CD8-positive, alpha-beta memory T cell (primary cell): Measurements from ENCODE around the gene SOCS7. TPM values are rescaled to one million over a fixed set of nuclear protein-coding genes. Genes with fewer than 3 reads are reported as not detected.

Experiments used
- CTCF ChIA-PET: fragments of 350-600 bp; sonication (Branson Sonifier 250); formaldehyde crosslinking; loops from one replicate; lab custom pipeline; 2021; ENCODE audit warnings: antibody characterized with exemption; lab: Charles Lee
- POLR2A ChIA-PET: fragments of 350-600 bp; sonication (Branson Sonifier 250); formaldehyde crosslinking; loops from one replicate; lab custom pipeline; 2021; ENCODE audit warnings: antibody characterized with exemption; lab: Charles Lee
- DNase-seq, 5 donors: peaks; one replicate each; pipeline versions ENCODE4 v3.0.0 to v3.0.0-alpha.2; 2020 to 2022; ENCODE audit warnings: mixed read lengths in 1 of 5
- H3K27ac ChIP-seq: one replicate; pipeline ENCODE4 v1.7.0; 2013; ENCODE audit warnings: low read depth, mild to moderate bottlenecking, low read length, moderate library complexity
- H3K27me3 ChIP-seq: 2 replicates; pipeline ENCODE4 v1.7.0; 2013; ENCODE audit warnings: low read length, mild to moderate bottlenecking; ENCODE audit not compliant: insufficient read depth, poor library complexity, severe bottlenecking
- H3K36me3 ChIP-seq: 2 replicates; pipeline ENCODE4 v1.7.0; 2013; ENCODE audit warnings: mild to moderate bottlenecking, low read length, moderate library complexity; ENCODE audit not compliant: insufficient read depth
- H3K4me1 ChIP-seq: 2 replicates; pipeline ENCODE4 v1.7.0; 2013; ENCODE audit warnings: mild to moderate bottlenecking, low read length, moderate library complexity; ENCODE audit not compliant: insufficient read depth
- H3K4me3 ChIP-seq: 2 replicates; pipeline ENCODE4 v1.7.0; 2013; ENCODE audit warnings: mild to moderate bottlenecking, low read length
- H3K9me3 ChIP-seq: 2 replicates; pipeline ENCODE4 v1.7.0; 2013; ENCODE audit warnings: mild to moderate bottlenecking, low read length
- H3K27ac Mint-ChIP-seq, 8 donors: one replicate each; pipeline ENCODE4 v1.8.0; 2020 to 2021; ENCODE audit warnings: mixed read lengths in 8 of 8, mild to moderate bottlenecking in 6 of 8, inconsistent platforms in 3 of 8, moderate library complexity in 3 of 8
- H3K27me3 Mint-ChIP-seq, 2 donors: one replicate each; pipeline ENCODE4 v1.8.0; 2020 to 2021; ENCODE audit warnings: mixed read lengths in 2 of 2, mild to moderate bottlenecking in 1 of 2, moderate library complexity in 1 of 2
- H3K36me3 Mint-ChIP-seq, 3 donors: one replicate each; pipeline ENCODE4 v1.8.0; 2020 to 2021; ENCODE audit warnings: mixed read lengths in 3 of 3, inconsistent platforms in 1 of 3, mild to moderate bottlenecking in 1 of 3
- H3K4me1 Mint-ChIP-seq, 3 donors: one replicate each; pipeline ENCODE4 v1.8.0; 2020 to 2021; ENCODE audit warnings: mixed read lengths in 3 of 3, inconsistent platforms in 1 of 3, mild to moderate bottlenecking in 1 of 3
- H3K4me3 Mint-ChIP-seq, 7 donors: one replicate each; pipeline ENCODE4 v1.8.0; 2020 to 2021; ENCODE audit warnings: mixed read lengths in 7 of 7, mild to moderate bottlenecking in 6 of 7, moderate library complexity in 4 of 7, inconsistent platforms in 2 of 7
- H3K9me3 Mint-ChIP-seq, 5 donors: one replicate each; pipeline ENCODE4 v1.8.0; 2020 to 2022; ENCODE audit warnings: mixed read lengths in 5 of 5, mild to moderate bottlenecking in 3 of 5, moderate library complexity in 2 of 5, inconsistent platforms in 1 of 5
- polyA plus RNA-seq: library from polyadenylated mRNA; unstranded; fragments of 300-500 nt; fragmentation: Illumina TruSeq; gene quantifications from one replicate; pipeline ENCODE4 v1.2.3, GENCODE V29; 2021
- total RNA-seq, 2 experiments: library from RNA; stranded (reverse); gene quantifications; one replicate each; pipeline ENCODE4 v1.2.3, GENCODE V29; 2021

Gene SOCS7
- total and polyA plus RNA-seq, 3 experiments from 2014 or later, result 0.98 to 23.7 (median 22.0) TPM

DNA sequence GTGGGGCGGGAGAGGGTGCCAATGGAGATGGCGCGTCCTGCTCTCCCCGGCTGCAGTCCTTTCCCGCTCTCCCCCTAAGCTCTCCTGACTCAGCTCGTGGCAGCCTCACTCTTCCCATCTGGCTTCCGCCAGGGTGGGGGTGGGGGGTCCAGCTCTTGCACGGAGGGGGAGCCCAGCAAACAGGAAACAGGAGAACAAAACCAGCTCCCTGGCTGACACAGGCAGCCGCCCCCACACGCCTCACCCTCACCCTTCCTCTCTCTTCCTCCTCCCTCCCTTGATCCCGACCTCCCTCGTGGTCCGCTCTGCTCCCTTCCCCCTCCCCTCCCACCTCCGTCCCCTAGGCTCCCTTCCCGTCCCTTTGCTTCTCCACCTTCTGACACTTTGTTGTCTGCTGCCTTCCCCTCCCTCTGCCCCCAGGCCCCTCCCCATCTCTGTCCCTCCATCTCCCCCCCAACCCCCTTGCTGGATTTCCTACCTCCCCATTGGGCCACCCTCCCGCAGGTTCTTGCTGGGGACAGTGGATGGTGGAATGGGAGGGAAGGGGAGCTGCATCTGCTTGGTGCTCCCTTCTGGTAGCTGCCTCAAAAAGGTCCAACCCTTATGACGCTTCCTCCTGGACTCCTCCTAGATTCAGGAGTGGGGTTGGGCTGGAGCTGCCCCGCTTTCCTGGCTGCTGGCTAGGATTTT is 100.3 kb downstream of the SOCS7 start:
- Mint-ChIP-seq H3K27ac (peak overlapping the region in 1 of 8 donors; percentile 5), H3K36me3 (no peaks in the 10 kb centered on the region), H3K4me3 (peak overlapping the region in 1 of 7 donors; percentile 73), H3K9me3 (no peaks in the 10 kb centered on the region), H3K27me3 (peaks cover 35 to 58% of the 10 kb centered on the region in 2 donors), H3K4me1 (peaks cover 15 to 21% (median 18%) of the 10 kb centered on the region in 3 donors)
- Histone ChIP-seq H3K36me3 (no peaks in the 10 kb centered on the region), H3K4me3 (no peak overlapping the region), H3K27me3 (peaks cover 3% of the 10 kb centered on the region), H3K4me1 (no peaks in the 10 kb centered on the region), H3K27ac (no peak overlapping the region), H3K9me3 (no peaks in the 10 kb centered on the region)
- ChIA-PET POLR2A (no interaction called here), CTCF (no interaction called here)
- DNase-seq, result no peak

DNA sequence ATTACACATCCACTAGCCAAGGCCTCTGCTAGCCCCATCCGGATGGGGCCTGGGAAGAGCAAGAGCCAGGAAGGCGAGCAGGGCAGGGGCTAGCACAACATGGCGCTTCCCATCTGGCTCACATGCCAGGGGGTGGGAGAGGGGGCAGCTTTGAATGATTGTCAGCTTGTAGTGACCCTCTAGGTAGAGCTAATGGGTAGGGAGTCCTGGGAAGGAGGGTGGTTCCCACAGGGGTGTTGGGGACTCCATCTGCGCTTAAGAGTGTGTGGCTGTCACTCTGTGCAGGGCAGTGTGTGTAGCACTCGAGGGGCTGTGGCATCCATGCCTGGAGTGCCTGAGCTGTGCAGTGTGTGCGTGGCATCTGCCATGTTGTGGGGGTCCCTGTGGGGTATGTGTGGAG is 101.1 kb downstream of the SOCS7 start:
- peaks cover 15 to 21% (median 18%) of the 10 kb centered on the region in 3 donors for H3K4me1 Mint-ChIP-seq
- Histone ChIP-seq H3K4me3 (no peak overlapping the region), H3K27ac (no peak overlapping the region), H3K4me1 (no peaks in the 10 kb centered on the region), H3K36me3 (no peaks in the 10 kb centered on the region), H3K27me3 (peaks cover 3% of the 10 kb centered on the region), H3K9me3 (no peaks in the 10 kb centered on the region)
- no peaks in the 10 kb centered on the region for H3K9me3 Mint-ChIP-seq
- ChIA-PET POLR2A (no interaction called here), CTCF (no interaction called here)
- no peaks in the 10 kb centered on the region for H3K36me3 Mint-ChIP-seq
- peak overlapping the region in 2 of 8 donors; percentile 5 to 56 for H3K27ac Mint-ChIP-seq
- no peak for DNase-seq
- H3K27me3 Mint-ChIP-seq, result peaks cover 35 to 63% of the 10 kb centered on the region in 2 donors
- peak overlapping the region in 5 of 7 donors; percentile 3 to 73 (median 66) for H3K4me3 Mint-ChIP-seq

DNA sequence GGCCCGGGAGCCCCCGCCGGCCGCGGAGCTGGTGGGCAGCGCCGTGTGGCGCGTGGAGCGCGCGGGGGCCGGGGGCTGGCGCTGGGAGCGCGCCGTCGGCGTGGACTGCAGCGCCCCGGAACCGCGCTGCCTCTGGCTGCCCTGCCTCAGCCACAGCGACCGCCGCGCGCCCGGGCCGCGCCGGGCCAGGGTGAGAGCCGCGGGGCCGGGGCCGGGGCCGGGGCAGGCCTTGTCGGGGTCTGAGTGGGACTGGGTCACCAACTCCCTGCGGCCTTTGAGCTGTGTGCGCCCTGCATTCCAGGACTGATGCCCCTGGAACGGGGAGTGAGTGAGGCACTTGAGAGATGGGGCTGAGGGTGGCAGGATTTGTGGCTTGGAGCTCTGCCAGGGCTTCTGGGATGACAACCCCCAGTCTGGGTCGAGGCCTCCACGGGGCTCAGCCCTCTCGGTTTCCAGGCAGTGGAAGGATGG is 102.3 kb downstream of the SOCS7 start:
- Mint-ChIP-seq H3K4me3 (no peak overlapping the region), H3K27ac (no peak overlapping the region), H3K36me3 (no peaks in the 10 kb centered on the region), H3K27me3 (peaks cover 36 to 59% of the 10 kb centered on the region in 2 donors), H3K9me3 (no peaks in the 10 kb centered on the region), H3K4me1 (peaks cover 15 to 21% (median 18%) of the 10 kb centered on the region in 3 donors)
- no peak for DNase-seq
- H3K4me3 ChIP-seq, result no peak overlapping the region
- peaks cover 3% of the 10 kb centered on the region for H3K27me3 ChIP-seq
- no peaks in the 10 kb centered on the region for H3K9me3 ChIP-seq
- no peaks in the 10 kb centered on the region for H3K4me1 ChIP-seq
- ChIA-PET POLR2A (no interaction called here), CTCF (no interaction called here)
- no peaks in the 10 kb centered on the region for H3K36me3 ChIP-seq
- H3K27ac ChIP-seq, result no peak overlapping the region

- DNase-seq, result no peak
- H3K4me3 ChIP-seq, result no peak overlapping the region
- no peaks in the 10 kb centered on the region for H3K36me3 ChIP-seq
- no peaks in the 10 kb centered on the region for H3K4me1 ChIP-seq
- H3K9me3 ChIP-seq, result no peaks in the 10 kb centered on the region
- POLR2A ChIA-PET, result no interaction called here
- Mint-ChIP-seq H3K4me3 (peak overlapping the region in 3 of 7 donors; percentile 43 to 52 (median 47)), H3K9me3 (no peaks in the 10 kb centered on the region), H3K27me3 (peaks cover 36 to 53% of the 10 kb centered on the region in 2 donors), H3K27ac (peak overlapping the region in 1 of 8 donors; percentile 45), H3K4me1 (peaks cover 15 to 21% (median 18%) of the 10 kb centered on the region in 3 donors), H3K36me3 (no peaks in the 10 kb centered on the region)
- no peak overlapping the region for H3K27ac ChIP-seq
- CTCF ChIA-PET, result no interaction called here
- H3K27me3 ChIP-seq, result peaks cover 3% of the 10 kb centered on the region
These were observed 102.9 kb downstream of the SOCS7 start for GRCh38 chr17:38454532-38454931.

Other genes starting within 250 kb of the SOCS7 start
- gene TBC1D3E, start 223.9 kb upstream of the SOCS7 start, total RNA-seq, result under 1 TPM in 1 of 2 experiments, not detected in 1; 0.24 TPM
- gene TBC1D3E, start 223.9 kb upstream of the SOCS7 start, polyA plus RNA-seq, result not detected
- gene TBC1D3, start 159.3 kb upstream of the SOCS7 start, total RNA-seq, result 1 to 10 TPM in 1 of 2 experiments, not detected in 1; 1.6 TPM
- not detected for gene TBC1D3, start 159.3 kb upstream of the SOCS7 start, polyA plus RNA-seq
- gene MRPL45, start 54.7 kb upstream of the SOCS7 start, total RNA-seq, result 10 to 100 TPM; 70.0 to 74.5 TPM
- gene MRPL45, start 54.7 kb upstream of the SOCS7 start, polyA plus RNA-seq, result 25.7 TPM
- gene GPR179, start 7.9 kb upstream of the SOCS7 start, total RNA-seq, result under 1 TPM; 0.07 to 0.09 TPM
- not detected for gene GPR179, start 7.9 kb upstream of the SOCS7 start, polyA plus RNA-seq
- 1 to 10 TPM in 1 of 2 experiments, under 1 TPM in 1; 0.48 to 1.0 TPM for gene ARHGAP23, start 76.6 kb downstream of the SOCS7 start, total RNA-seq
- gene ARHGAP23, start 76.6 kb downstream of the SOCS7 start, polyA plus RNA-seq, result not detected